Parathyroid adenoma (tissue), 2 donors: ENCODE results near the gene SNAI3.

Source experiments
- H2AFZ ChIP-seq: fragments of 300-600 bp; sonication (generic); one replicate; pipeline ENCODE4 v1.7.0; 2017; ENCODE audit warnings: antibody characterized with exemption, mild to moderate bottlenecking
- H3K27ac ChIP-seq: fragments of 300-600 bp; sonication (generic); one replicate; pipeline ENCODE4 v1.7.0; 2017
- H3K27me3 ChIP-seq: fragments of 300-600 bp; sonication (generic); one replicate; pipeline ENCODE4 v1.7.0; 2017; ENCODE audit warnings: low read length; ENCODE audit not compliant: control insufficient read depth, insufficient read depth
- H3K36me3 ChIP-seq: fragments of 300-600 bp; sonication (generic); one replicate; pipeline ENCODE4 v1.7.0; 2017; ENCODE audit warnings: low read length; ENCODE audit not compliant: control insufficient read depth, insufficient read depth
- H3K4me1 ChIP-seq: fragments of 300-600 bp; sonication (generic); one replicate; pipeline ENCODE4 v1.7.0; 2017; ENCODE audit warnings: control low read depth
- H3K4me2 ChIP-seq: fragments of 300-600 bp; sonication (generic); one replicate; pipeline ENCODE4 v1.7.0; 2017; ENCODE audit warnings: low read length
- H3K4me3 ChIP-seq: fragments of 300-600 bp; sonication (generic); one replicate; pipeline ENCODE4 v1.7.0; 2017; ENCODE audit warnings: low read depth, low read length
- H3K79me2 ChIP-seq: fragments of 300-600 bp; sonication (generic); one replicate; pipeline ENCODE4 v1.7.0; 2017; ENCODE audit warnings: control low read depth
- H3K9ac ChIP-seq: fragments of 300-600 bp; sonication (generic); one replicate; pipeline ENCODE4 v1.7.0; 2017; ENCODE audit warnings: mild to moderate bottlenecking
- H3K9me3 ChIP-seq: fragments of 300-600 bp; sonication (generic); one replicate; pipeline ENCODE4 v1.7.0; 2017; ENCODE audit warnings: low read length; ENCODE audit not compliant: control insufficient read depth
- CTCF ChIP-seq: fragments of 300-600 bp; sonication (generic); IDR thresholded peaks from one replicate; pipeline ENCODE4 v1.7.0; 2017; ENCODE audit warnings: antibody characterized with exemption, mild to moderate bottlenecking
- donor health status: primary hyperparathyroidism.

Gene SNAI3

GRCh38 chr16:88697116-88697830 lies 11.0 kb upstream of the SNAI3 start:
- no peak overlapping the region for H3K4me2 ChIP-seq
- H3K27ac ChIP-seq = no peak overlapping the region
- no peaks in the 10 kb centered on the region for H3K4me1 ChIP-seq
- H2AFZ ChIP-seq = no peak overlapping the region
- H3K4me3 ChIP-seq = no peak overlapping the region
- no peaks in the 10 kb centered on the region for H3K27me3 ChIP-seq
- no peaks in the 10 kb centered on the region for H3K9me3 ChIP-seq
- no peak for TF ChIP-seq CTCF
- H3K36me3 ChIP-seq = no peaks in the 10 kb centered on the region
- no peak overlapping the region for H3K9ac ChIP-seq
- no peaks in the 10 kb centered on the region for H3K79me2 ChIP-seq

GRCh38 chr16:88696441-88696840 lies 10.1 kb upstream of the SNAI3 start:
- Histone ChIP-seq H3K4me3 (no peak overlapping the region), H3K27ac (no peak overlapping the region), H2AFZ (no peak overlapping the region), H3K27me3 (no peaks in the 10 kb centered on the region), H3K9me3 (no peaks in the 10 kb centered on the region), H3K36me3 (no peaks in the 10 kb centered on the region), H3K4me1 (no peaks in the 10 kb centered on the region), H3K79me2 (no peaks in the 10 kb centered on the region), H3K9ac (no peak overlapping the region), H3K4me2 (no peak overlapping the region)
- no peak for TF ChIP-seq CTCF

- Histone ChIP-seq H3K27ac (no peak overlapping the region), H3K9me3 (no peaks in the 10 kb centered on the region), H3K4me3 (no peak overlapping the region), H3K4me1 (no peaks in the 10 kb centered on the region), H3K79me2 (no peaks in the 10 kb centered on the region), H2AFZ (no peak overlapping the region), H3K4me2 (no peak overlapping the region), H3K9ac (no peak overlapping the region), H3K36me3 (no peaks in the 10 kb centered on the region), H3K27me3 (no peaks in the 10 kb centered on the region)
- TF ChIP-seq CTCF = no peak
Measured at GRCh38 chr16:88695753-88696152, 9.4 kb upstream of the SNAI3 start.

- no peak for TF ChIP-seq CTCF
- no peak overlapping the region for H3K27ac ChIP-seq
- no peaks in the 10 kb centered on the region for H3K36me3 ChIP-seq
- no peaks in the 10 kb centered on the region for H3K79me2 ChIP-seq
- no peaks in the 10 kb centered on the region for H3K4me1 ChIP-seq
- no peaks in the 10 kb centered on the region for H3K27me3 ChIP-seq
- H3K4me3 ChIP-seq = no peak overlapping the region
- no peaks in the 10 kb centered on the region for H3K9me3 ChIP-seq
- H3K9ac ChIP-seq = no peak overlapping the region
- H3K4me2 ChIP-seq = no peak overlapping the region
- H2AFZ ChIP-seq = no peak overlapping the region
Measured at GRCh38 chr16:88695218-88695617, 8.9 kb upstream of the SNAI3 start.
